Stimulated activated CD4-positive, alpha-beta T cell treated with anti-CD3 and anti-CD28 coated beads, TNF-alpha, amount 100 ng/mL, for 4 hours (primary cell): ENCODE results near the gene ZNF469.

Source experiments
- DNase-seq, 3 experiments: peaks; one replicate each; pipeline ENCODE4 v3.0.0-alpha.2; 2020; ENCODE audit warnings: low read depth in 3 of 3

The ZNF469 gene

GRCh38 chr16:88347656-88348376 lies 34.9 kb upstream of the ZNF469 start:
- DNase-seq: no peak

GRCh38 chr16:88348377-88349152 lies 34.2 kb upstream of the ZNF469 start:
- DNase-seq: no peak

- DNase-seq: no peak
These were observed 33.4 kb upstream of the ZNF469 start for GRCh38 chr16:88349153-88349902.

- DNase-seq: no peak
These were observed 32.6 kb upstream of the ZNF469 start for GRCh38 chr16:88349903-88350900.

- no peak for DNase-seq
These were observed 31.8 kb upstream of the ZNF469 start for GRCh38 chr16:88350922-88351321.

- no peak for DNase-seq
These were observed 31.2 kb upstream of the ZNF469 start for GRCh38 chr16:88351491-88352101.

- no peak for DNase-seq
These were observed 30.2 kb upstream of the ZNF469 start for GRCh38 chr16:88352261-88353200.

GRCh38 chr16:88353232-88353631 lies 29.5 kb upstream of the ZNF469 start:
- no peak for DNase-seq

GRCh38 chr16:88353691-88354090 lies 29.1 kb upstream of the ZNF469 start:
- no peak for DNase-seq

- DNase-seq: no peak
These were observed 28.3 kb upstream of the ZNF469 start for GRCh38 chr16:88354229-88355092.

- no peak for DNase-seq
These were observed 27.7 kb upstream of the ZNF469 start for GRCh38 chr16:88355093-88355388.

- DNase-seq: no peak
These were observed 27.2 kb upstream of the ZNF469 start for GRCh38 chr16:88355389-88356123.

GRCh38 chr16:88356124-88356726 lies 26.5 kb upstream of the ZNF469 start:
- DNase-seq: no peak

- no peak for DNase-seq
These were observed 26.0 kb upstream of the ZNF469 start for GRCh38 chr16:88356727-88357199.

- DNase-seq: no peak
These were observed 25.3 kb upstream of the ZNF469 start for GRCh38 chr16:88357317-88358022.

GRCh38 chr16:88358023-88358420 lies 24.7 kb upstream of the ZNF469 start:
- DNase-seq: no peak

- DNase-seq: no peak
These were observed 23.8 kb upstream of the ZNF469 start for GRCh38 chr16:88359008-88359407.
